Muscle of arm (tissue), 12 donors: ENCODE data around the gene DPH3. TPM values are rescaled to one million over a fixed set of nuclear protein-coding genes. Genes with fewer than 3 reads are reported as not detected.

Source experiments
- DNase-seq: peaks from one replicate; pipeline ENCODE4 v3.0.0-alpha.2; 2013
- polyA plus RNA-seq, 12 donors: library from polyadenylated mRNA; unstranded; fragments of 120-200 nt; gene quantifications; one replicate each; pipeline ENCODE4 v1.2.1, GENCODE V29; 2013; ENCODE audit not compliant: insufficient read length in 12 of 12

The DPH3 gene
- polyA plus RNA-seq, 12 donors = 17.0 to 36.4 (median 29.6) TPM; not detected in 1

- DNase-seq = no peak
Measured at GRCh38 chr3:16297997-16298885, 33.5 kb upstream of the DPH3 start.

GRCh38 chr3:16295298-16295890, 30.7 kb upstream of the DPH3 start:
- DNase-seq = no peak

GRCh38 chr3:16294844-16295243, 30.1 kb upstream of the DPH3 start:
- DNase-seq = no peak

GRCh38 chr3:16290827-16291196, 26.1 kb upstream of the DPH3 start:
- no peak for DNase-seq

GRCh38 chr3:16290007-16290826, 25.5 kb upstream of the DPH3 start:
- DNase-seq = peak; percentile 58

GRCh38 chr3:16289144-16289889, 24.6 kb upstream of the DPH3 start:
- no peak for DNase-seq

- no peak for DNase-seq
Measured at GRCh38 chr3:16288664-16289063, 23.9 kb upstream of the DPH3 start.

- no peak for DNase-seq
Measured at GRCh38 chr3:16286751-16287543, 22.2 kb upstream of the DPH3 start.

GRCh38 chr3:16286161-16286560, 21.4 kb upstream of the DPH3 start:
- DNase-seq = no peak

- no peak for DNase-seq
Measured at GRCh38 chr3:16284633-16285032, 19.9 kb upstream of the DPH3 start.

GRCh38 chr3:16280671-16281070, 15.9 kb upstream of the DPH3 start:
- no peak for DNase-seq

- DNase-seq = no peak
Measured at GRCh38 chr3:16279010-16279801, 14.5 kb upstream of the DPH3 start.

- DNase-seq = no peak
Measured at GRCh38 chr3:16277471-16277870, 12.7 kb upstream of the DPH3 start.

- no peak for DNase-seq
Measured at GRCh38 chr3:16273867-16274266, 9.1 kb upstream of the DPH3 start.

GRCh38 chr3:16272588-16272987, 7.8 kb upstream of the DPH3 start:
- DNase-seq = no peak

- DNase-seq = no peak
Measured at GRCh38 chr3:16270855-16271254, 6.1 kb upstream of the DPH3 start.

- DNase-seq = no peak
Measured at GRCh38 chr3:16266714-16267113, 2.0 kb upstream of the DPH3 start.

GRCh38 chr3:16265455-16265786, 678 bp upstream of the DPH3 start:
- DNase-seq = no peak

- DNase-seq = no peak
Measured at GRCh38 chr3:16264174-16264707, 502 bp downstream of the DPH3 start.

- DNase-seq = no peak
Measured at GRCh38 chr3:16262174-16262573, 2.6 kb downstream of the DPH3 start.
